K562 (cell line): Measurements from ENCODE around the gene MAP4. TPM values are rescaled to one million over a fixed set of nuclear protein-coding genes. Genes with fewer than 3 reads are reported as not detected.

Source experiments
- ATAC-seq: fragments of 200-7000 bp; cut with Tn5 transposase; 3 replicates; pipeline ENCODE4 v1.9.1; 2020; ENCODE audit warnings: moderate library complexity
- BruUV-seq: library from RNA; stranded (reverse); fragments of 400-500 nt; replicated peaks from 2 replicates; lab custom pipeline; 2021; lab: Mats Ljungman, UMichigan
- CTCF ChIA-PET: fragments of 300-600 bp; formaldehyde crosslinking; extraction: SDS; loops from one replicate; lab custom pipeline; 2021; ENCODE audit warnings: low intra/inter-chr PET ratio; lab: Yijun Ruan, JAX
- POLR2A ChIA-PET: fragments of 300-600, 350-650 bp; sonication (Branson Sonifier 250); formaldehyde crosslinking; extraction: SDS; loops from one replicate; lab custom pipeline; 2021; ENCODE audit warnings: antibody characterized with exemption, inconsistent platforms; lab: Yijun Ruan, JAX
- DNase-seq, 4 experiments: peaks; one replicate each; pipeline versions ENCODE4 v3.0.0 to v3.0.0-alpha.2; 2011 to 2018; ENCODE audit warnings: low spot score in 3 of 4, mixed read lengths in 3 of 4; ENCODE audit errors: extremely low read depth in 1 of 4
- FAIRE-seq: peaks from 2 replicates; lab custom pipeline; 2011; peaks lifted over from hg19 to GRCh38; lab: Jason Lieb, UNC
- H2AFZ ChIP-seq: 2 replicates; pipeline ENCODE4 v1.6.0; 2011; ENCODE audit warnings: low read depth, low read length, control low read depth, inconsistent platforms
- H3K27ac ChIP-seq: fragments of 200-600 bp; 3 replicates; pipeline ENCODE4 v1.8.0; 2011; ENCODE audit warnings: low read depth, mild to moderate bottlenecking, control low read depth, inconsistent platforms, low read length, moderate library complexity, mixed read lengths; ENCODE audit errors: extremely low read depth
- H3K27me3 ChIP-seq, 2 experiments: fragments of 300-600 bp in 1 of 2; 2 replicates in 1 of 2; 3 replicates in 1 of 2; pipeline versions ENCODE4 v1.6.0 to v1.8.0; 2011; ENCODE audit warnings: inconsistent platforms in 2 of 2, low read length in 2 of 2, mild to moderate bottlenecking in 1 of 2, mixed read lengths in 1 of 2, moderate library complexity in 1 of 2; ENCODE audit not compliant: control insufficient read depth in 2 of 2, insufficient read depth in 2 of 2
- H3K36me3 ChIP-seq: fragments of 300-600 bp; 3 replicates; pipeline ENCODE4 v1.8.0; 2011; ENCODE audit warnings: mild to moderate bottlenecking, low read length, inconsistent platforms; ENCODE audit not compliant: control insufficient read depth, insufficient read depth
- H3K4me1 ChIP-seq, 2 experiments: fragments of 200-600 bp in 1 of 2; replicated peaks in 1 of 2; 2 replicates in 1 of 2; 3 replicates in 1 of 2; pipeline versions ENCODE4 v1.5.1 to v1.8.0; 2011; ENCODE audit warnings: inconsistent platforms in 2 of 2, low read length in 2 of 2, mild to moderate bottlenecking in 1 of 2, mixed read lengths in 1 of 2, moderate library complexity in 1 of 2; ENCODE audit not compliant: control insufficient read depth in 2 of 2, insufficient read depth in 2 of 2
- H3K4me2 ChIP-seq: 2 replicates; pipeline ENCODE4 v1.6.1; 2011; ENCODE audit warnings: low read length, control low read depth, inconsistent platforms, mixed read lengths; ENCODE audit not compliant: insufficient read depth
- H3K4me3 ChIP-seq: fragments of 200-600 bp; sonication (generic), shearing (Covaris generic); 2 replicates; pipeline ENCODE4 v1.5.1; 2016; ENCODE audit warnings: control low read depth, inconsistent platforms
- H3K79me2 ChIP-seq: fragments of 200-600 bp; 3 replicates; pipeline ENCODE4 v1.8.0; 2011; ENCODE audit warnings: low read length, inconsistent platforms; ENCODE audit not compliant: control insufficient read depth, insufficient read depth
- H3K9ac ChIP-seq, 2 experiments: 2 replicates each; pipeline versions ENCODE4 v1.6.0 to v1.6.1; 2011; ENCODE audit warnings: low read depth in 2 of 2, low read length in 2 of 2, control low read depth in 1 of 2, inconsistent platforms in 1 of 2, mild to moderate bottlenecking in 1 of 2, mixed read lengths in 1 of 2; ENCODE audit not compliant: insufficient read depth in 1 of 2
- H3K9me1 ChIP-seq: one replicate; pipeline ENCODE4 v1.6.0; 2011; ENCODE audit warnings: inconsistent platforms, mild to moderate bottlenecking, low read length, moderate library complexity; ENCODE audit not compliant: control insufficient read depth, insufficient read depth
- H3K9me3 ChIP-seq: replicated peaks from 2 replicates; pipeline ENCODE4 v1.5.1; 2011; ENCODE audit warnings: low read depth, low read length, inconsistent platforms; ENCODE audit not compliant: control insufficient read depth, insufficient read depth
- H4K20me1 ChIP-seq: replicated peaks from 2 replicates; pipeline ENCODE4 v1.6.1; 2011; ENCODE audit warnings: low read length, inconsistent platforms, mixed read lengths; ENCODE audit not compliant: control insufficient read depth, insufficient read depth
- BMI1 ChIP-seq: fragments of 150-350 bp; IDR thresholded peaks from 2 replicates; pipeline ENCODE4 v1.6.1; 2014; ENCODE audit warnings: low read length
- CBX1 ChIP-seq: sonication (generic); IDR thresholded peaks from 2 replicates; pipeline ENCODE4 v1.6.1; 2016; ENCODE audit warnings: antibody characterized with exemption, low read depth, mild to moderate bottlenecking
- PBX2 ChIP-seq, 2 experiments: IDR thresholded peaks in 1 of 2; conservative IDR thresholded peaks in 1 of 2; 2 replicates each; pipeline ENCODE4 v1.6.1; 2016; ENCODE audit warnings: low read depth in 2 of 2, mild to moderate bottlenecking in 1 of 2, missing compliant biosample characterization in 1 of 2, missing genetic modification characterization in 1 of 2, moderate library complexity in 1 of 2
- SMARCA5 ChIP-seq: fragments of 450-650 bp; IDR thresholded peaks from 2 replicates; pipeline ENCODE4 v1.6.1; 2016
- SRSF7 ChIP-seq: fragments of 200-400 bp; formaldehyde crosslinking; optimal IDR thresholded peaks from 2 replicates; pipeline ENCODE3; 2017; ENCODE audit warnings: mild to moderate bottlenecking, low read depth, low read length
- STAT5B ChIP-seq: fragments of 250-450 bp; sonication (Bioruptor Pico); IDR thresholded peaks from 2 replicates; pipeline ENCODE4 v1.8.0; 2021; ENCODE audit warnings: mild to moderate bottlenecking, inconsistent platforms
- TFE3 ChIP-seq: fragments of 450-650 bp; formaldehyde crosslinking; IDR thresholded peaks from 2 replicates; pipeline ENCODE4 v1.4.0; 2020; ENCODE audit warnings: mild to moderate bottlenecking, mixed read lengths
- USF1 ChIP-seq: sonication (generic); formaldehyde crosslinking; IDR thresholded peaks from 2 replicates; pipeline ENCODE4 v1.9.0; 2022; ENCODE audit warnings: mild to moderate bottlenecking, missing genetic modification reagents
- ZBTB11 ChIP-seq, 3 experiments: fragments of 200-800 bp in 1 of 3; fragments of 250-450 bp in 1 of 3; fragments of 450-650 bp in 1 of 3; sonication (Bioruptor Pico) in 1 of 3; sonication (Bioruptor generic) in 1 of 3; formaldehyde crosslinking in 1 of 3; IDR thresholded peaks; 2 replicates each; pipeline versions ENCODE4 v1.6.1 to v1.8.0; 2016 to 2022; ENCODE audit warnings: mild to moderate bottlenecking in 2 of 3, missing genetic modification characterization in 2 of 3, missing compliant biosample characterization in 1 of 3, moderate library complexity in 1 of 3
- ZBTB5 ChIP-seq: fragments of 450-650 bp; IDR thresholded peaks from 2 replicates; pipeline ENCODE4 v1.6.1; 2017; ENCODE audit warnings: antibody characterized with exemption
- ZNF143 ChIP-seq: sonication (generic); formaldehyde crosslinking; IDR thresholded peaks from 2 replicates; pipeline ENCODE4 v1.9.0; 2022; ENCODE audit warnings: mild to moderate bottlenecking, missing genetic modification reagents
- WGBS: fragments of 100-300 bp; shearing (Covaris generic); methylation state at CpG from one replicate; pipeline ENCODE4 v1.1.6; 2016; ENCODE audit warnings: low coverage, mixed read lengths; ENCODE audit not compliant: insufficient coverage; ENCODE audit errors: missing lambda C conversion rate; 5-methylcytosine and 5-hydroxymethylcytosine counted together
- in situ Hi-C: fragments of 300-500 bp; cut with MboI; formaldehyde crosslinking; loops from 4 replicates; pipeline ENCODE4 v1.15.0; 2018; ENCODE audit warnings: inconsistent platforms, mixed read lengths
- intact Hi-C: fragments of 100-400 bp; cut with micrococcal nuclease; formaldehyde crosslinking; loops from 2 replicates; pipeline ENCODE4 v1.14.2; 2022
- polyA plus RNA-seq, 8 experiments: library from polyadenylated mRNA; depleted of rRNA in 4 of 8; stranded (reverse) in 5 of 8; unstranded in 3 of 8; fragments of >200 nt; fragmentation: Nextera tagmentation in 2 of 8; fragmentation: Illumina TruSeq in 1 of 8; extraction: Ambion mirVana in 2 of 8; extraction: Trizol in 1 of 8; gene quantifications; 2 replicates each; pipeline versions ENCODE4 v1.2.1 to v1.2.3, GENCODE V29; 2011 to 2014; ENCODE audit warnings: inconsistent platforms in 1 of 8, missing spikeins in 1 of 8
- total RNA-seq, 7 experiments: library from RNA; depleted of rRNA in 6 of 7; stranded (reverse); fragments of >200 nt in 6 of 7; fragmentation: Illumina TruSeq in 2 of 7; extraction: Trizol in 2 of 7; gene quantifications; 2 replicates each; pipeline versions ENCODE4 v1.2.1 to v1.2.3, GENCODE V29; 2011 to 2021; ENCODE audit warnings: low replicate concordance in 1 of 7

MAP4 gene
- total and polyA plus RNA-seq, 9 of the 15 experiments (the other 6 are each of a cell fraction or from before 2014, with no cell fraction given), result 13.3 to 141 (median 36.8) TPM

- in situ Hi-C loops, result no loop called here
- no peak for FAIRE-seq
- Histone ChIP-seq H3K4me1 (no peaks in the 10 kb centered on the region), H3K9me1 (no peaks in the 10 kb centered on the region), H3K27ac (no peak overlapping the region), H3K36me3 (peaks cover 8% of the 10 kb centered on the region; the same call in 1 of the 3 replicates), H3K4me2 (no peak overlapping the region), H3K27me3 (no peaks in the 10 kb centered on the region), H3K79me2 (0 out of 3 replicates have a peak, but pooled peaks cover 3% of the 10 kb centered on the region), H2AFZ (no peak overlapping the region), H3K4me3 (no peak overlapping the region), H3K9me3 (no peaks in the 10 kb centered on the region), H3K9ac (no peak overlapping the region), H4K20me1 (no peaks in the 10 kb centered on the region)
- ChIA-PET POLR2A (interaction anchor here (1.2 kb wide), 2 partner anchors 19 to 143 kb away, joined by 3 read pairs; no protein-coding TSS in a partner anchor), CTCF (no interaction called here)
- 83% methylated on average over 2 of the region's 2 CpGs for WGBS
- DNase-seq, result no peak
- no peak for ATAC-seq
- BruUV-seq, result no TSS peak
- intact Hi-C loops, result no loop called here
- TF ChIP-seq TFE3 (CRISPR knock-in tag) (no peak), ZBTB11 (CRISPR knock-in tag; IDR thresholded peaks at IDR 0.05) (no peak), USF1 (CRISPR knock-in tag) (no peak), ZBTB5 (no peak), CBX1 (no peak), ZNF143 (CRISPR knock-in tag) (no peak), STAT5B (CRISPR knock-in tag) (no peak), SMARCA5 (no peak), SRSF7 (no peak), BMI1 (no peak), PBX2 (CRISPR knock-in tag; IDR thresholded peaks at IDR 0.05; ENCODE audit: low read depth) (no peak), PBX2 (tag; conservative IDR thresholded peaks at IDR 0.05; ENCODE audit: low read depth) (no peak)
Observed at GRCh38 chr3:47980795-47981194, 35.4 kb downstream of the MAP4 start.
